GM18858 (cell line): ENCODE data around the gene AGBL1.

Source experiments
- ATAC-seq: cut with Tn5 transposase; IDR thresholded peaks from one replicate; pipeline ENCODE4 v1.9.1; 2021; ENCODE audit not compliant: unreplicated experiment

Gene AGBL1

DNA sequence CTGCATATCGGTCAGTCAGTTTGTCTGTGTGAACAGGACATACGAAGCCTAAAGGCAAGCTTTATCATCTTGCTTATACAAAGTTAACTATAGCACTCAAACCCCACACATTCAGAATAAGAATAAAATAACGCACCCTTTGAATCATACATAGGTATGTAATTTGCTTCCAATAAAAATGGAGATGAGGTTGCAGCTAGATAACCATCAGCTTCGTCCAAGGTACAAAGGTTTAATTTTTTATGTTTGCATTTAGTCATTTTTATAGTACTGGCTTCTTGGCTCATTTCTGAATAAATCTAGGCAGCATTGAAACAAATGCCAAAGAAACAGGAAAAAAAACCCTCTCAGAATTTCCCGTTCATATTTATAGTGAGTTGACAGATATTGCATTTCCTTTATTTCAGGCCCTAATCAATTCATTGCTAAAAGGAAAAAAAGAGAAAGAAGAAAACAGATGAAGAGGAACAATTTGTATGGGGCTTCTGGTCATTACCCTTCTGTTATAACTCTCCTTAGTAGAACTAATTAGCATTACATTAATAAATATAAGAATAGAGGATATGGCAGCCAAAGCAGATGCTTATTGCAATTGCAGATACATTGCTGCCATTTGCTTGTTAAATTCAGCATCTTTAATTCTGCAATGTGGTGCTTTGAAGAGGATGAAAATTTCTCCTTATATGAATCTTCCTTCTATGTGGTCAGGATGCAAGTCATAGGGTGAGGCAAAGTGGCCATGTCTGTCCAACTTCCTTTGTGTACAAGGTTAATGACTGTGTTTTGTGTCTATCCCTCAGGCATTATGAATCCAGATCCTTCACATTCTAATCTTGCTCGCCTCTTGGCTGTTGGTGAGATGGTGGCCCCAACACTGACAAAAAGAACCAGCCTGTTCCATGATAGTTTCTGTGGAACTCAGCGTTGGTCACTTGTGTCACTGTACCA is 550.0 kb downstream of the AGBL1 start:
- no peak for ATAC-seq

DNA sequence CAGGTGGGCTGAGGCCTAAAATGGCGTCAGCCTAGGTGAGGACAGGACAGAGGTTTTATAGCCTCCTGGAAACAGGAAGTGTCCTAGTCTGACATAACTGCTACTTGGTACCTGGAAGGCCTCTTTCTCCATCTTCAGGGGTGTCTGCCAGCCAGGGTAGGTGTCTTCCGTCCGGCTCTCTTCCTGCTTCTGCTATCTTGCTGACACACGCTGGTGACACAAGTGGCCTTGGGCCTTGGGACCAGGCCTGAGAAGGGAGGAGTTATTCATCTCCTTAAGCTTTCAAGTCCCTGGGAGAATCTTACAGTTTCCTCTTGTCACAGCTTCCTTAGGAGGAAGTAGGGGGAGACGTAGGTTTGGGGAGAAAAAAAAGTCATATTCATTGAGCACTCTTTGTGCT is 551.3 kb downstream of the AGBL1 start:
- ATAC-seq = no peak

DNA sequence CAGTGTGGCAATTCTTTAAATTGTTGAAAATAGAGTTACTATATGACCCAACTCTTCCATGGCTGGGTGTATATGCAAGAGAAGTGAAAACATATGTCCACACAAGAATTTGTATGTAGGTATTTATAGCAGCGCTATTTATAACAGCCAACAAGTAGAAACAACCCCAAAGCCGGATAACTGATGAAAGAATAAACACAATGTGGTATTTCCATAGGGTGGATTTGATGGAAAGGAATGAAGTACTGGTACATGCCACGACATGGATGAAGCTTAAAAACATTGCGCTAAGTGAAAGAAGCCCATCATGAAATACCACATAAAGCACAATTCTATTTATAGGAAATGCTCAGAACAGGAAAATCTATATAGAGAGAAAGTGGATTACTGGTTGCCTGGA is 554.5 kb downstream of the AGBL1 start:
- ATAC-seq = no peak

DNA sequence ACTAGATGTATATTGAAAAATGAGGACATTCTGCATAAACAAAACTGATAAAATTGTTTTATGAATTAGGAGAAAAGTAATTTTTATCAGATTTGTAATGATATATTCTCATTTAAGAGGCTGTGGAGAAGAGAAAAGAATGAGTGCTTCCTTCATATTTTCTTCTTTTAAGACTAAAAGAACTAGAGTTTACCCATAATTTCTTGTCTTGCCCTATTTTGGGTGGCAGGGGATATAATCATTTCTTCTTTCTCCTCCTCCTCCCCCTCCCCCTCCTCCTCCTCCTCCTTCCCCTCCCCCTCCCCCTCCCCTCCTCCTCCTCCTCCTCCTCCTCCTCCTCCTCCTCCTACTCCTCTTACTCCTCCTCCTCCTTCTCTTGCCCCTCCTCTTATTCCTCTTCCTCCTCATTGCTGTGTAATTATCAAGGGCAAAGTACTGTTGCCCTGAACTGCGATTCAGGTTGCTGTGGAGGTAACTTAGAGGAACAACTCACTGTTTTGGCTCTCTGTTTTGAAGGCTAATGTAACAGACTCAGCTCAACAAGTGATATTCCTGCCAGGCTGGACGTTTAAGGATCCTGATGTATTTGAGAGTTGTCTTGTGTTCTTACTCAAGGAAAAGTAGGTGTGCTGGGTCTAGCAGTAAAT is 555.4 kb downstream of the AGBL1 start:
- no peak for ATAC-seq

DNA sequence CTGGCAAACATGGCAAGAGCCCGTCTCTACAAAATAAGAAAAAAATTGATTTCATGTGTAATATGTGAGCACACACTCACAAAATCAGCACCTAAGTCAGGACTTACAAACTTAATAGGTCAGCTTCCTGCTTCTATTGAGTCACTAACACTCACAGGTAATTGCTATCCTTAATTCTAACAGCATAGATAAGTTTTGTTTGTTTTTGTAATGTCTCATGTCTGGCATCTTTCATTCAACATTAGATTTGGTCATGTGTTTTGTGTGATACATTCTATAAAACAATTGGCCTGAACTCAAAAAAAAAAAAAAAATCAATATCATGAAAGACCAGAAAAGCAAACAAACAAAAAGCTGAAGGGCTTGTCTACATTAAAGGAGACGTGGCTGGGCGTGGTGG is 564.7 kb downstream of the AGBL1 start:
- ATAC-seq = no peak

DNA sequence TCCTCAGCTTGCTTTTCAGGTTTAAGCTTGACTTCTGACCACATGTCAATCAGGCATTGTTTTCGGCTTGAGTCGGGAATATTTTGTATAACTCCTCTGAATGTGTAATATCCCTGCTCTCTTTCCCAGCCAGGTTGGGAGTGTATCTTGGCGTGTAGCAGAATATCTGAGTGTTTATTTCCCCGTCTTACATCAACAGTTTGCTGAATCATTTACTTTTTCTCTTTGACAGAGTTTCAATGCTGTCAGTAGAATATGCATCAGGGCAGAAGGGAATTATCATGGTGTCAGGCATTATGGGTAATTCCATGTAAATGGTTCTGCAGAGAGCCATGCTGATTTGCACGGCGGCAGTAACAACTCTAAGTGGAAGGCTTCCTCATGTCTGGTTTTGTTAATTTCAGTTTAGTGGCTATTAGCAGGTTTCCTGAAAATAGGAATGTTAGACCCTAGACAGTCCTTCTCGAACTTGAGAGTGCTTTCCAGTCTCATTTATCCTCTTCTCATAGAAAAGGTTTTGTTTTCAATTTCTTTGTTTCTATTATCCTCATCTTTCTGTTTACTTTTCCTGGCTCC is 566.3 kb downstream of the AGBL1 start:
- ATAC-seq = no peak

DNA sequence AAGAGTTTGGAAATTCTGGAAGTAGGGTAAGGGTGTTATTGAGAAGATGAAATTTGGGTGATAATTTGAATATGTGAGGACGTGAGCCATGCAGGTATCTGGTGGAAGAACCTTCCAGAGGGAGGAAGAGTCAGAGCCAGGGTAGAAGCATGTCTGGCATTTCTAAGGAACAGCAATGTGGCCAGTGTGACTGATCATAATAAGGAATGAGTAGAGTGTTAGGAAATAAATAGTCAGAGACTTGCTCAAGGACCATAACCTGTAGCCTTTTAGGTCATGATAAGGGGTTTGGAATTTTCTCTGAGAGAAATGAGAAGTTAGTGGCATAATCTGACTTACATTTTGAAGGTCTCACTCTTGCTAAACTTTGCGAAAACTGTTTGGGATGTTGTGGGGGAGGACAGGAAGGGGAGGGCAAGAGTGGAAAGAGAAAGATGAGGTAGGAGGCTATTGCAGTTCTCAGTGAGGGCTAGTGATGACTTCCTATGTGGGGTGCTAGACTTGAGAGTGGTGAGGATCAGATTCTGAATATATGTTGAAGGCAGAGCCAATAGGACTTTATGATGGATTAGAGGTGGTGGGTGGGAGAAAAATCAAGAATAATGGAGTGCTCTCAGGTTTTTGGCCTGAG is 568.3 kb downstream of the AGBL1 start:
- ATAC-seq = no peak

DNA sequence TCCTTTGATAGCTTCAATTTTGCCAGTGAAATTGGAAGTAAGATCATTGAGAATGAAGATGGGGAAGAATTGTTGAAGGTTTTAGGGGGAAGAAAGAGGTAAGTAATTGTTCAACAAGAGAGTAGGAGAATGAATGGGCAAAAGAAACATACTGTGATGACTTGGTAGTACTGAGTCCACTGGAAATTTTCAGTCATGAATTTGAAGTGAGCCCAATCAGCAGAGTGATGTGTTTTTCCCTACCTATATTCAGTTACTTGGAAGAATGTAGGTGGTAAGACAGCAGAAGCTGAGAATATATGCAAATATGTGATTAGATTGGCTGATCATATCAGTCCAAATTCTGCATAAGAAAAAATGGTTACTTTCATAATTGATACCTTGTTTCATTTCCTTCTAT is 569.6 kb downstream of the AGBL1 start:
- ATAC-seq = no peak

DNA sequence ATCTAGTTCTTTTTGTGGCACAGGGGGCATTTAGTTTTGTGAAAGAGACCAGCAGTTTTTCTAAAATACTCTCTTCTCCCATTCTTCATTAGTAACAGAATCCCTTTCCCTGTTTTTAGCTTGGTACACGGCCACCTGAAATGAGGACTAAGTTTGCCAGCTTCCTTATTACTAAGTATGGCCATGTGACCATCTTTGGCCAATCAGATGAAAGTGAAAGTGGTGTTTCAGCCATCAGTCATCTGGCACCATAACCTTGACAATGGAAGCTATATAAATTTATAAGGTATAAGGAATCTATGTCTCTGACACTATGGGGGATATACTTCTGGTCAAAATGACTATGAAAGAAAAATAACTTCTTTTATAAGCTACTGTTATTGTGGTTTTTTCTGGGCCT is 570.4 kb downstream of the AGBL1 start:
- no peak for ATAC-seq

DNA sequence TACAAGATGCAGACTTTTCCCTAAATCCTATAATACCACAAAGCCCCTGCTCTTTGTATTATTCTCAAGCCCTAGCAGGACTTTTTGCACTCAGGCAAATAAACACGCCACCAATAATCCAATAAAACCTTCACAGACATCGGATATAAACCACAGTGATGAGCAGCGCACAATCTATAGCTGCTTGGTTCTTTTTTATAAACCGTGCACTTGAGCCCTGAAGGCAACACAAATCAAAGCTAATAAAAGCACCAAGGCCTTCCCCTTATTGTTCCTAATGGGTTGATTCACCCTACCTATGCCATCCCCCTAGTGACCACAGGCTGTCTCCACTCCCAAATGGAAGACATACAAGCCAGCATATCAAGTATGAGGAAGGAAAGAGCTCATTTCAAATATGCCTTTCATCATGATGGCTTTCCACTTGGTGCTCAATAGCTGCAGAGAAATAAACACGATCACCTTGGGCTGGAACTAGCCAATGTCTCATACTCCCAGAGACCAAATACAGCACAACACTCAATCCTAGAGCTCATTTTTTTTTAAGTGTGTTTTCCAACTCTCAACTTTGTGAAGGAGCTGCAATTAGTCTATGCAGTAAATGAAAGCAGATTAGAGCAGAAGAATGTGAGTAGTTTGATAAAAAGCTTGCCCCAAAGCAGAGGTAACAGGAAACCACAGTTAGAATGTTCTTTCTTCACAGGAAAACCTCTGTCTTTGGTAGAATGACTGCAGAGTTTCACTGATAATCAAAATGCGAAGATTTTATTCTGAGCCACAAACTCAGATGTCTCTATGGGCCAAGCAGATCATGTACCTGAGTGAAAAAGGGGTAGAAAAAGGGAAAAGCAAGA is 573.9 kb downstream of the AGBL1 start:
- ATAC-seq = no peak

DNA sequence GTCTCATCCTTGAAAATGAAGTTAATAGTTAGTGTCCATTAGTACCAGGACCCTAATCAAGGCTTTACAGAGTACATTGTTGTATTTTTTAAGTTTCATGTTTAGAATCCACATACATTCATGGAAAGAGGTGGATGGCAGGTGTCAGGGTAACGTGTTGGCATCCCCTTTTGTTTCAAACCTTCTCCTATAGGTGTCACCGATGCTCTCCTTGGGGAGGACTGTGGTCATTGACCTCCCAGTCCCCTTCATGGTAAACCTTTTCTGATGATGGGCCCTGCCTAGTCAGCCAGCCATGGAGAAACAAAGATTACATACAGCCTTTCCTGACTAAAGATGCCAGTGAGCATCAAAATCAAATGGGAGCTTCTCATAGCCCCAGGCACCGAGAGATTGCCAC is 574.8 kb downstream of the AGBL1 start:
- no peak for ATAC-seq

DNA sequence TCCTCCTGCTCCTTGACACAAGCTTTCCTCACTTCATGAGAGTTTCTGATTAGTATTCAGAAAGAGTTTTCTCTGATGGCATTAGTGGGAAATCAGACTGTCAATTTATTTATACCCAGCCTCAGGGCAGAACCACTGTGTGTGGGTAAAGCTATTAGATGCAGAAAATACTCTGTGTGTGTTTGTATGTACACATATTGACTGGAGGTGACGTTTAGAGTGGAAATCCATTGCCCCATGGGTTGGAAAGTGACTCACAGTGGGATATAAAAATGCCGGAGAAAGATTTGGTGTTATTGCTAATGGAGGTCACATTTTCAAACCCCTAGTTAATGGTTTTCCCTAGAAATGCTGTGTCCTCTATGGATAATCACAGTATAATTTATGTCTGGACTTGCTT is 577.6 kb downstream of the AGBL1 start:
- ATAC-seq = no peak

DNA sequence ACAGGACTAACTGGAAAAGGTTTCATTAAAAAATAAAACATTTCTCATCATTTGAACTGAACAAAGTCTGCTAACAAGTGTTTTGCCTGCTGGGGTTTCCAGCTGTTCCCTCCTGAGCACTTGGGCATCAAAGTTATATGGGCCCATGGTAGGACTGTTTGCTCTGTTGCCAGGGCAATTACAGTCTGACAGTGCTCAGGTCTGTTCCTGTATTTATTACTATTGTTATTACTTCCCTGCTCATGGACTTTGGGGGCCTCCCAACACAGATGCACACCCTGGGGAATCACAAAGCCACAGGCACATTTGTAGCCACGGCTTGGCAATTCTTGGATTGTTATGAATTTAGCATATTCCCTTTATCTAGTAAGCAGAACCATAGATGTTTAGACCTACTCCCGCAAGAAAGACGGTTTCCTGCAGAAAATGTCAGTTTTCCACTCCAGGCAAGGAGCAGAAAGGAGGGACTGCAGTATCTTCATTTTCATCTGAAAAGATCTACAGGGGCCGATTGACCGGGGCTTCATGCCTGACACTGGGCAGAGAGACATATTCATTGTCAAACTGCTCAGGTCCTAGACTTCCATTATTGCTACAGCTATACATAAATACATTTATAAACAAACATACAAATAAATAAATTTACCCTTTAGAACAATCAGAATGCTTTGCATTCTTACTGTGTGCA is 580.2 kb downstream of the AGBL1 start:
- no peak for ATAC-seq

DNA sequence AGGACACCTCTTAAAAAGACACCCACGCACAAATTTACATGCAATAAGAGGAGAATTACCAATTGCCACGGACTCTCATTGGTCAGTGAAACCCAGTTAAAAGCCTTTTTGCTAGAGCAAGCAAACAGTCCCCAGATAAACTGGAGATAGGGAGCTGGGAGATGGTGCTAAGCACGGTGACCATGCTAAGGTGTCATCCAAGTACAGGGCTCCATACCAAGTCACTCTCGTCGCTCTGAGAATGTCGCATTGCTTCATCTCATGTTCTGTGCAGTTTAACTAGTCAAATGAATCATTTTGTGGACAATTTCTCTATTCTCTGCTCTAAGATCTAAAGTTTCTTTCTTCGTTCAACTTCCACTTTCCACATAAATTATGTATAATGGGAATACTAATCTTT is 581.9 kb downstream of the AGBL1 start:
- no peak for ATAC-seq

DNA sequence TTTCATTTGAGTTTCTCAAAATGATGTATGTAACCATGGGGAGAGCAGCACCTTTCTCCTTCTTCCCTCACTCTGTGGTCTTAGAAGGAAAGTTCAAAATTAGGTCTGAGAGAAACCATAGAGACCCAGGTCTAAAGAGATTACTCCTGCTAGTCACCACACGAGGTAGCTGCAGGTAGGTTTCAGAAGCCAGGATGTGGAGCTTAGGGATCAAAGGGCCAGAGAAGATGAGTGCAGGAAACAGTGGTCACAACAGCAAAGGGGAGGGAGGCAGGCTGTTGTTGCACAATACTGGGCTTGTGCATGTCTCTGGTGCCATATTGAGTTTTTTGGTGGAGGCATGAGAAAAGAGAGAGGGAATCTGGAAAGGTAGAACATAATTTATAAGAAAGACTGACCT is 583.6 kb downstream of the AGBL1 start:
- no peak for ATAC-seq

DNA sequence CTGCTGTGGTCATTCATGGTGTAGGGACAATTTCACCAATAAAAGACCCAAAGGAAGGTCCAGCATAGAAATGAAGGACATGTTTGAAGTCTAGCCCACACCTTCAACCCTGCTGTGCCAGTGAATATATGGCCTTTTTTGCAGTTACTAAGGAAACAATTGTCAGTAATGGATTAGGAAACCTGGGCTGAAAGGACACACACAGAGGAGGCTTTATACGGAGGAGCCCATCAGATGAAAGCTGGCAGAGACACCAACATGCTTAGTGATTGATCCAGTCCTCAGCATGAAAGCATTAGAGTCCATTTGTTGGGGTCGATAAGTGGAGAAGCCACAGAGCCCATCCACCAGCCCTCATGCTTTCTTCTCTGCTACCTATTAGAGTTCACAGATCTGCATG is 584.3 kb downstream of the AGBL1 start:
- ATAC-seq = no peak

DNA sequence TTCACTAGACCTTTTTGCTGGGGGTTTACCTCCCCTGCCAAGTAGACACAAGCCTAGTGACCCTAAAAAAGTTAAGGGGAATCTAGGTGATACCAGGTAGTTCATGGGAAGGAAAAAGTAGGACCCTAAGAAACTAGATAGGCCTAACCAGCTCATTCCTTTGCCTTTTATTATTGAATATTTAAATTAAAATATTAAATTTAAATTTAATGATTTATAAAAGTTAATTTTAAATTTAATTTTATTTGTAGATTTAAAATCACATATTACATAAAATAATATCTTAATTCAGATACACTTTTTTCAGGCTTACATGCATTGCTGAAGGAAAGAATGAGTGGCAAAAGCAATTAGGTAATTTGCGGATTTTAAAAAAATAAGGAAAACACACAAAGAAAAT is 584.9 kb downstream of the AGBL1 start:
- no peak for ATAC-seq

DNA sequence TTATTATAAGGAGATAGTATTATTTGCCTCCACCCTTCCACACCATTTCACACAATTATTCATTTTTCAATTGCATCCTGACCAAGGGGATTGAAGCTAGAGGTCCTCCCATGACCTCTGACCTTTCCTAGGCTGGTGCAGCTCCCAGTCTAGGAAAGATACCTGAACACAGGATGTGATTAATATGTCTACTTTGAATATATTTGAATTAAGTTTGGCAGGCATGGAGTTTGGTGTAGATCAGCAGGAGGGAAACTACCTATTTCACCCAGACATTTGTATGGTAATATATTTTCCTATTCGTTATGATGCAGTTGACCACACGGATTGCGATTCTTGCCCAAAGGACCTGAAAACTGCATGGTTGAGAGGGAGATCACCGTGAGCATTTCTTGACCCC is 596.3 kb downstream of the AGBL1 start:
- ATAC-seq = no peak

DNA sequence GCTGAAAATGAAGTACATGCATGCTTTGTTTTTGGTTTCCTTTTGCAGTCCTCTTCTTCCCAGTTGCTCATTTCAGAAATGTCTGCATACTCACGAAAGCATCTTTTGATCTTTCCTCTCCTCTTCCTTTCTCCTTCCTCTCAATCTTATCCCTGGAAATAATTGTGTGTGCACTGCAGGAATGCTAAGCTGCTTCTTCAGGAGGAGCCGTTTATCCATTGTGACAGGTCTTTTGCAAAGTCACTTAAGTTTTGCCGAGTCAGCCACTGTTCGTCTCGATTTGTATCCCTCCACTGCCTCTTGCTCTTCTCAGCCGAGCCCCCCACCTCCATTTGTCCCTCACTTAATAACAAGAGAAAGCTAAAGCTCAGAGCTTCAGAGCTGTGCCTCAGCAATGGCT is 597.6 kb downstream of the AGBL1 start:
- ATAC-seq = no peak

DNA sequence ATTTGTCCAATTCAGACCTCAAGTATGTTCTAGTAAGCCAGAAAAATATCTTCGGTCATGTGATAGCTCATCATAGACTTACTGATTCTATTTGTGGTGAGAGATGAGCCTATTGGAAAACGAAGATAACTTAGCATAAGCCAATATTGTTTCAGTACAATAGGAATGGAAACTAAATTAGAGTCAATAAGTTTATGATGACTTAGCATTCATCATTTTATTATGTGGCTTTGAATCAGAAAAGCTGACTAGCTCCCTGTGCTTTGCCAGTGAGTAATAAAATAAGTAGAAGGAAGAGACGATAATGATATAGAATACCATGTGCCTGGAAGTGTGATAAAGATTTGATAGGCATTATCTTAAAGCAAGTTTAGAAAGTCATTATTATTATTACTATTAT is 605.6 kb downstream of the AGBL1 start:
- no peak for ATAC-seq
